Measurements from ENCODE around the gene MGARP. TPM values are rescaled to one million over a fixed set of nuclear protein-coding genes. Genes with fewer than 3 reads are reported as not detected.

Gene MGARP
- total RNA-seq, 2 experiments from 2014 or later: 0.22 TPM; not detected in 1

DNA sequence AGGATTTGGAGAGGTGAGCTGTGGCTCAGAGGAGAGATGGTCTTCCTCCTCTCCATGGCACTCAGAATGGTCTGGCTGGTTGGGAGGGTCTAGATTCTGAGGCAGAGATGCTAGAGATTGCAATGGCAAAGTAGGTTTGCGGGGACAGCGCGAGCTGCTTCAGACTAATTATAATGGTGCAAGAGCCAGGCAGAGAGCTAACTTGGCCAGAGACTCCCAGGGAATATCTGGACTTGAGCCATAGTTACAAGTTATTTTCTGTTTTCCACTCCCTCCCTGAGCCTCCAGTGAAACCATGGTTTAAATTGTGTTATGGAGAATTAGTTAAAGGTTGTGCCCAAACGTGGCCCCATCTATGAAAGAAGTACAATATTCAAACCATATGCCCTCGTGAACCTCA is 58.3 kb downstream of the MGARP start:
- POLR2A ChIA-PET: no interaction called here
- Mint-ChIP-seq H3K4me3 (no peak overlapping the region), H3K9me3 (no peaks in the 10 kb centered on the region), H3K36me3 (no peaks in the 10 kb centered on the region), H3K27me3 (no peaks in the 10 kb centered on the region), H3K4me1 (ENCODE audit: low read depth) (peaks cover 11% of the 10 kb centered on the region), H3K27ac (no peak overlapping the region)
- no peak for DNase-seq
- intact Hi-C loops (cut with micrococcal nuclease): loop anchor here (5.0 kb wide), 1 partner anchor 44 kb away; the partner anchor contains the start of gene ELF2
- CTCF ChIA-PET: no interaction called here

DNA sequence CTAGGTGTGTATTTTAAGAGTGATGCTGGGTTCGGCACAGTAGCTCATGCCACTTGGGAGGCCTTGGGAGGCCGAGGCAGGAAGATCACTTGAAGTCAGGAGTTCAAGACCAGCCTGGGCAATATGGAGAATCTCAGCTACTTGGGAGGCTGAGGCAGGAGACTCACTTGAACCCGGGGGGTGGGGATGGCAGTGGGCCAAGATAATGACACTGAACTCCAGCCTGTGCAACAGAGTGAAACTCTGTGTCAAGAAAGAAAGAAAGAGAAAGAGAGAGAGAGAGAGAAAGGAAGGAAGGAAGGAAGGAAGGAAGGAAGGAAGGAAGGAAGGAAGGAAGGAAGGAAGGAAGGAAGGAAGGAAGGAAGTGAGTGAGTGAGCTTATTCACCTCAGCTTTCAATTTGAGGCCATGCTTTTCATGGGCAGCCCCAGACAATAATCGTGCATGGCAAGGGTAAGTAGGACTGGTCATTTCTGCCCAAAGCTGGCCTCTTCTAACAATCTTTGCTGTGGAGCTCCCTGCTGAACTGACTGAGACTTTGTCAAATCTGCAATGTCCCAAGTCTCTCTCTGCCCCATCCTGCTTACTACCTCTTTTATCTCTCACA is 60.5 kb downstream of the MGARP start:
- H3K27ac Mint-ChIP-seq: no peak overlapping the region
- H3K36me3 Mint-ChIP-seq: no peaks in the 10 kb centered on the region
- H3K4me3 Mint-ChIP-seq: no peak overlapping the region
- CTCF ChIA-PET: interaction anchor here (1.1 to 1.4 kb wide), 2 partner anchors 8 to 76 kb away, joined by 3 to 4 read pairs; no protein-coding TSS in a partner anchor
- no peaks in the 10 kb centered on the region for H3K9me3 Mint-ChIP-seq
- POLR2A ChIA-PET: interaction anchor here (0.5 kb wide), 1 partner anchor 26 kb away, joined by 5 read pairs; no protein-coding TSS in a partner anchor
- DNase-seq: no peak
- peaks cover 12% of the 10 kb centered on the region for H3K4me1 Mint-ChIP-seq (ENCODE audit: low read depth)
- H3K27me3 Mint-ChIP-seq: no peaks in the 10 kb centered on the region
- intact Hi-C loops (cut with micrococcal nuclease): loop anchor here (5.0 kb wide), 1 partner anchor 42 kb away; the partner anchor contains the start of gene ELF2

Other genes with a start within 250 kb of the MGARP start
- gene ELF2, start 103.0 kb downstream of the MGARP start, total RNA-seq: 10 to 100 TPM; 24.2 to 29.7 TPM
- 10 to 100 TPM; 91.2 to 95.8 TPM for gene NAA15, start 21.3 kb upstream of the MGARP start, total RNA-seq
- 10 to 100 TPM; 51.2 to 52.4 TPM for gene NDUFC1, start 22.3 kb upstream of the MGARP start, total RNA-seq
- 1 to 10 TPM; 5.5 to 5.7 TPM for gene RAB33B, start 173.9 kb upstream of the MGARP start, total RNA-seq